Loucy (cell line): ENCODE measurements around the gene PFKFB1.

Source experiments
- H2AFZ ChIP-seq: fragments of 200-600 bp; sonication (generic); 2 replicates; pipeline ENCODE4 v1.6.0; 2016; ENCODE audit warnings: antibody characterized with exemption, mild to moderate bottlenecking, low read length, moderate library complexity
- H3F3A ChIP-seq: fragments of 200-600 bp; 2 replicates; pipeline ENCODE4 v1.6.0; 2016; ENCODE audit warnings: antibody characterized with exemption, low read depth, mild to moderate bottlenecking
- H3K27me3 ChIP-seq: fragments of 200-600 bp; sonication (generic); 2 replicates; pipeline ENCODE4 v1.6.1; 2014; ENCODE audit warnings: low read length, mild to moderate bottlenecking; ENCODE audit not compliant: insufficient read depth, poor library complexity, severe bottlenecking
- H3K36me3 ChIP-seq: fragments of 200-600 bp; sonication (generic); 2 replicates; pipeline ENCODE4 v1.6.1; 2016; ENCODE audit warnings: low read length; ENCODE audit not compliant: insufficient read depth
- H3K4me1 ChIP-seq: fragments of 200-600 bp; sonication (generic); 2 replicates; pipeline ENCODE4 v1.5.1; 2014; ENCODE audit warnings: low read length, mild to moderate bottlenecking; ENCODE audit not compliant: insufficient read depth, poor library complexity, severe bottlenecking
- H3K4me2 ChIP-seq: fragments of 200-600 bp; sonication (generic); 2 replicates; pipeline ENCODE4 v1.6.0; 2014; ENCODE audit warnings: antibody characterized with exemption, low read length, low read depth, mild to moderate bottlenecking; ENCODE audit not compliant: poor library complexity, severe bottlenecking
- H3K4me3 ChIP-seq: fragments of 200-600 bp; sonication (generic); 2 replicates; pipeline ENCODE4 v1.5.1; 2014; ENCODE audit warnings: low read length, mild to moderate bottlenecking, mixed read lengths; ENCODE audit not compliant: poor library complexity, severe bottlenecking
- H3K79me2 ChIP-seq: fragments of 200-600 bp; sonication (generic); 2 replicates; pipeline ENCODE4 v1.6.1; 2014; ENCODE audit warnings: low read length; ENCODE audit not compliant: insufficient read depth
- H3K9ac ChIP-seq: fragments of 200-600 bp; sonication (generic); 2 replicates; pipeline ENCODE4 v1.6.0; 2014; ENCODE audit warnings: mild to moderate bottlenecking, low read depth, low read length, moderate library complexity; ENCODE audit not compliant: poor library complexity, severe bottlenecking
- H3K9me2 ChIP-seq: fragments of 200-600 bp; sonication (generic); replicated peaks from 2 replicates; pipeline ENCODE4 v1.6.1; 2016; ENCODE audit warnings: low read depth, low read length, mixed read lengths
- H3K9me3 ChIP-seq: fragments of 200-600 bp; sonication (generic); 2 replicates; pipeline ENCODE4 v1.6.1; 2014; ENCODE audit warnings: mild to moderate bottlenecking, antibody characterized with exemption, low read length, low read depth; ENCODE audit not compliant: insufficient read depth
- H4K20me1 ChIP-seq: fragments of 200-600 bp; sonication (generic); 2 replicates; pipeline ENCODE4 v1.6.0; 2014; ENCODE audit warnings: antibody characterized with exemption, low read length, mild to moderate bottlenecking; ENCODE audit not compliant: insufficient read depth, poor library complexity, severe bottlenecking
- EZH2phosphoT487 ChIP-seq: fragments of 200-600 bp; IDR thresholded peaks from 2 replicates; pipeline ENCODE4 v1.6.1; 2018; ENCODE audit warnings: antibody characterized with exemption, mild to moderate bottlenecking, moderate library complexity, borderline replicate concordance
- TF ChIP-seq, protein P1 (sequence below): fragments of 200-600 bp; sonication (generic); conservative IDR thresholded peaks from 2 replicates; pipeline ENCODE4 v1.5.1; 2014; ENCODE audit warnings: mild to moderate bottlenecking, antibody characterized with exemption, low read length

PFKFB1 gene

GRCh38 chrX:55008571-55009358, 14.8 kb upstream of the PFKFB1 start:
- no peak overlapping the region for H3K9ac ChIP-seq

GRCh38 chrX:55007656-55008055, 13.7 kb upstream of the PFKFB1 start:
- no peak overlapping the region for H3K4me3 ChIP-seq
- H3K9me2 ChIP-seq, result no peaks in the 10 kb centered on the region
- no peak overlapping the region for H3K4me2 ChIP-seq
- H3F3A ChIP-seq, result no peaks in the 10 kb centered on the region
- TF ChIP-seq, protein P1, sequence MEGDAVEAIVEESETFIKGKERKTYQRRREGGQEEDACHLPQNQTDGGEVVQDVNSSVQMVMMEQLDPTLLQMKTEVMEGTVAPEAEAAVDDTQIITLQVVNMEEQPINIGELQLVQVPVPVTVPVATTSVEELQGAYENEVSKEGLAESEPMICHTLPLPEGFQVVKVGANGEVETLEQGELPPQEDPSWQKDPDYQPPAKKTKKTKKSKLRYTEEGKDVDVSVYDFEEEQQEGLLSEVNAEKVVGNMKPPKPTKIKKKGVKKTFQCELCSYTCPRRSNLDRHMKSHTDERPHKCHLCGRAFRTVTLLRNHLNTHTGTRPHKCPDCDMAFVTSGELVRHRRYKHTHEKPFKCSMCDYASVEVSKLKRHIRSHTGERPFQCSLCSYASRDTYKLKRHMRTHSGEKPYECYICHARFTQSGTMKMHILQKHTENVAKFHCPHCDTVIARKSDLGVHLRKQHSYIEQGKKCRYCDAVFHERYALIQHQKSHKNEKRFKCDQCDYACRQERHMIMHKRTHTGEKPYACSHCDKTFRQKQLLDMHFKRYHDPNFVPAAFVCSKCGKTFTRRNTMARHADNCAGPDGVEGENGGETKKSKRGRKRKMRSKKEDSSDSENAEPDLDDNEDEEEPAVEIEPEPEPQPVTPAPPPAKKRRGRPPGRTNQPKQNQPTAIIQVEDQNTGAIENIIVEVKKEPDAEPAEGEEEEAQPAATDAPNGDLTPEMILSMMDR, result no peak
- TF ChIP-seq EZH2phosphoT487, result no peak
- no peaks in the 10 kb centered on the region for H3K27me3 ChIP-seq
- H3K36me3 ChIP-seq, result peaks cover 19% of the 10 kb centered on the region; the same call in 1 of the 2 replicates
- H3K9me3 ChIP-seq, result no peaks in the 10 kb centered on the region
- H3K4me1 ChIP-seq, result no peaks in the 10 kb centered on the region
- H4K20me1 ChIP-seq, result no peaks in the 10 kb centered on the region
- H2AFZ ChIP-seq, result no peak overlapping the region
- H3K79me2 ChIP-seq, result no peaks in the 10 kb centered on the region
- no peak overlapping the region for H3K9ac ChIP-seq

More at GRCh38 chrX:55008571-55009358, 14.8 kb upstream of the PFKFB1 start:
- Histone ChIP-seq H3K9me2 (no peaks in the 10 kb centered on the region), H4K20me1 (no peaks in the 10 kb centered on the region), H3K4me2 (no peak overlapping the region), H3F3A (no peaks in the 10 kb centered on the region), H3K36me3 (peaks cover 14% of the 10 kb centered on the region; the same call in 1 of the 2 replicates), H3K4me1 (no peaks in the 10 kb centered on the region), H3K27me3 (no peaks in the 10 kb centered on the region), H3K9me3 (no peaks in the 10 kb centered on the region), H3K4me3 (no peak overlapping the region), H2AFZ (no peak overlapping the region), H3K79me2 (no peaks in the 10 kb centered on the region)
- TF ChIP-seq EZH2phosphoT487, result no peak
- TF ChIP-seq, protein P1, result no peak

- TF ChIP-seq EZH2phosphoT487, result no peak
- TF ChIP-seq, protein P1, result no peak
- Histone ChIP-seq H3K36me3 (peaks cover 19% of the 10 kb centered on the region; the same call in 1 of the 2 replicates), H3K9me3 (no peaks in the 10 kb centered on the region), H2AFZ (no peak overlapping the region), H3K4me3 (no peak overlapping the region), H4K20me1 (no peaks in the 10 kb centered on the region), H3K4me1 (no peaks in the 10 kb centered on the region), H3K9me2 (no peaks in the 10 kb centered on the region), H3F3A (no peaks in the 10 kb centered on the region), H3K4me2 (no peak overlapping the region), H3K79me2 (peaks cover 5% of the 10 kb centered on the region), H3K9ac (no peak overlapping the region), H3K27me3 (no peaks in the 10 kb centered on the region)
These were observed 13.0 kb upstream of the PFKFB1 start for GRCh38 chrX:55006827-55007621.
